Natural killer cell (primary cell): Measurements from ENCODE around the gene RAB3IP. TPM values are rescaled to one million over a fixed set of nuclear protein-coding genes. Genes with fewer than 3 reads are reported as not detected.

ENCODE experiments used
- ATAC-seq, 3 donors: fragments of 150-1000 bp in 2 of 3; fragments of 200-7000 bp in 1 of 3; cut with Tn5 transposase; 1 replicate in 1 of 3; 2 replicates in 2 of 3; pipeline ENCODE4 v1.10.0; 2021; ENCODE audit warnings: mild to moderate bottlenecking in 2 of 3, moderate library complexity in 2 of 3
- DNase-seq, 2 donors: peaks; one replicate each; pipeline versions ENCODE4 v3.0.0 to v3.0.0-alpha.2; 2013 to 2021; ENCODE audit warnings: mixed read lengths in 1 of 2
- H3K27ac ChIP-seq: one replicate; pipeline ENCODE4 v1.5.1; 2013; ENCODE audit warnings: mild to moderate bottlenecking, low read length
- H3K27me3 ChIP-seq: one replicate; pipeline ENCODE4 v1.6.1; 2013; ENCODE audit warnings: low read length; ENCODE audit not compliant: control insufficient read depth, insufficient read depth
- H3K36me3 ChIP-seq: one replicate; pipeline ENCODE4 v1.6.1; 2013; ENCODE audit warnings: low read length; ENCODE audit not compliant: control insufficient read depth, insufficient read depth
- H3K4me1 ChIP-seq: one replicate; pipeline ENCODE4 v1.6.1; 2013; ENCODE audit warnings: low read length; ENCODE audit not compliant: control insufficient read depth, insufficient read depth
- H3K4me3 ChIP-seq: one replicate; pipeline ENCODE4 v1.5.1; 2013; ENCODE audit warnings: low read length
- H3K9me3 ChIP-seq: one replicate; pipeline ENCODE4 v1.6.1; 2013; ENCODE audit warnings: low read length; ENCODE audit not compliant: control insufficient read depth, insufficient read depth
- H3K27ac Mint-ChIP-seq, 2 donors: one replicate each; pipeline ENCODE4 v1.8.0; 2022; ENCODE audit warnings: mild to moderate bottlenecking in 2 of 2, mixed read lengths in 2 of 2, moderate library complexity in 1 of 2
- H3K27me3 Mint-ChIP-seq, 2 donors: one replicate each; pipeline ENCODE4 v1.8.0; 2022; ENCODE audit warnings: low read depth in 2 of 2, mixed read lengths in 2 of 2
- H3K36me3 Mint-ChIP-seq: one replicate; pipeline ENCODE4 v1.8.0; 2022; ENCODE audit warnings: mixed read lengths
- H3K4me1 Mint-ChIP-seq, 2 donors: one replicate each; pipeline ENCODE4 v1.8.0; 2022; ENCODE audit warnings: mixed read lengths in 2 of 2
- H3K4me3 Mint-ChIP-seq: one replicate; pipeline ENCODE4 v1.8.0; 2022; ENCODE audit warnings: mild to moderate bottlenecking, moderate library complexity, mixed read lengths
- H3K9me3 Mint-ChIP-seq, 2 donors: one replicate each; pipeline ENCODE4 v1.8.0; 2022; ENCODE audit warnings: mixed read lengths in 2 of 2
- WGBS: methylation state at CpG from one replicate; pipeline ENCODE4 v1.1.7; 2013; ENCODE audit warnings: missing lambda C conversion rate; ENCODE audit not compliant: insufficient coverage; 5-methylcytosine and 5-hydroxymethylcytosine counted together
- intact Hi-C: fragments of 100-400 bp; cut with micrococcal nuclease; formaldehyde crosslinking; loops from one replicate; pipeline ENCODE4 v1.14.2; 2022
- total RNA-seq, 4 donors: library from RNA; stranded (reverse); fragments of 120-200 nt in 1 of 4; gene quantifications; one replicate each; pipeline versions ENCODE4 v1.2.3 to v1.2.4, GENCODE V29; 2013 to 2022
- TF ChIP-seq, protein P1 (sequence below): fragments of 200-600 bp; IDR thresholded peaks from one replicate; pipeline ENCODE4 v1.8.0; 2022; ENCODE audit warnings: antibody characterized with exemption

Gene RAB3IP
- total RNA-seq, 3 donors from 2014 or later (not counting 1 experiment from before 2014, with no cell fraction given): 6.7 to 8.7 (median 8.5) TPM

DNA sequence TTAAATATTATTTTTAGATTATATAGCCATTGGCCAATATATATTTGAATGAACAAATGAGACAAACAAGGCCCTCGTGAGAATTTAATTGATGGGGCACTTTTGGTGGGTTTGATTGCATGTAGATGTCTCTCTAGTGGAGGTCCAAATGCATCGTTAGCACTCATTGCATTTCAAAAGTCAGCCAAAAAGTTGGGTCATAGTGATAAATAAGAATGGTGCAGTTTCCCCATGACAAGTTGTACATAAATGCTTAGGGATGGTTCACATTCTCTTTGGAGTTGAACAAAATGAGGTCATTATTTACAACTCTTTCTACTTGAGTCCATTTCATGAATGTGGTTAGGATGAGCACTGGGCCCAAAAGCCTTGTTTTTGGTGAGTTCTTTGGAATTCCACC, 40.6 kb upstream of the RAB3IP start:
- H3K4me3 ChIP-seq: no peak overlapping the region
- TF ChIP-seq, protein P1, sequence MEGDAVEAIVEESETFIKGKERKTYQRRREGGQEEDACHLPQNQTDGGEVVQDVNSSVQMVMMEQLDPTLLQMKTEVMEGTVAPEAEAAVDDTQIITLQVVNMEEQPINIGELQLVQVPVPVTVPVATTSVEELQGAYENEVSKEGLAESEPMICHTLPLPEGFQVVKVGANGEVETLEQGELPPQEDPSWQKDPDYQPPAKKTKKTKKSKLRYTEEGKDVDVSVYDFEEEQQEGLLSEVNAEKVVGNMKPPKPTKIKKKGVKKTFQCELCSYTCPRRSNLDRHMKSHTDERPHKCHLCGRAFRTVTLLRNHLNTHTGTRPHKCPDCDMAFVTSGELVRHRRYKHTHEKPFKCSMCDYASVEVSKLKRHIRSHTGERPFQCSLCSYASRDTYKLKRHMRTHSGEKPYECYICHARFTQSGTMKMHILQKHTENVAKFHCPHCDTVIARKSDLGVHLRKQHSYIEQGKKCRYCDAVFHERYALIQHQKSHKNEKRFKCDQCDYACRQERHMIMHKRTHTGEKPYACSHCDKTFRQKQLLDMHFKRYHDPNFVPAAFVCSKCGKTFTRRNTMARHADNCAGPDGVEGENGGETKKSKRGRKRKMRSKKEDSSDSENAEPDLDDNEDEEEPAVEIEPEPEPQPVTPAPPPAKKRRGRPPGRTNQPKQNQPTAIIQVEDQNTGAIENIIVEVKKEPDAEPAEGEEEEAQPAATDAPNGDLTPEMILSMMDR: no peak
- H3K36me3 Mint-ChIP-seq: no peaks in the 10 kb centered on the region
- H3K4me3 Mint-ChIP-seq: no peak overlapping the region
- whole genome bisulfite sequencing: 94% methylated on average over 2 of the region's 2 CpGs
- H3K9me3 ChIP-seq: no peaks in the 10 kb centered on the region
- no peak overlapping the region for H3K27ac Mint-ChIP-seq
- H3K27me3 Mint-ChIP-seq: peaks cover 3 to 19% of the 10 kb centered on the region in 2 donors
- no peak for DNase-seq
- no peaks in the 10 kb centered on the region for H3K4me1 ChIP-seq
- no peaks in the 10 kb centered on the region for H3K36me3 ChIP-seq
- intact Hi-C loops: no loop called here
- no peaks in the 10 kb centered on the region for H3K27me3 ChIP-seq
- ATAC-seq: no peak
- H3K9me3 Mint-ChIP-seq: no peaks in the 10 kb centered on the region
- H3K27ac ChIP-seq: no peak overlapping the region
- no peaks in the 10 kb centered on the region for H3K4me1 Mint-ChIP-seq

DNA sequence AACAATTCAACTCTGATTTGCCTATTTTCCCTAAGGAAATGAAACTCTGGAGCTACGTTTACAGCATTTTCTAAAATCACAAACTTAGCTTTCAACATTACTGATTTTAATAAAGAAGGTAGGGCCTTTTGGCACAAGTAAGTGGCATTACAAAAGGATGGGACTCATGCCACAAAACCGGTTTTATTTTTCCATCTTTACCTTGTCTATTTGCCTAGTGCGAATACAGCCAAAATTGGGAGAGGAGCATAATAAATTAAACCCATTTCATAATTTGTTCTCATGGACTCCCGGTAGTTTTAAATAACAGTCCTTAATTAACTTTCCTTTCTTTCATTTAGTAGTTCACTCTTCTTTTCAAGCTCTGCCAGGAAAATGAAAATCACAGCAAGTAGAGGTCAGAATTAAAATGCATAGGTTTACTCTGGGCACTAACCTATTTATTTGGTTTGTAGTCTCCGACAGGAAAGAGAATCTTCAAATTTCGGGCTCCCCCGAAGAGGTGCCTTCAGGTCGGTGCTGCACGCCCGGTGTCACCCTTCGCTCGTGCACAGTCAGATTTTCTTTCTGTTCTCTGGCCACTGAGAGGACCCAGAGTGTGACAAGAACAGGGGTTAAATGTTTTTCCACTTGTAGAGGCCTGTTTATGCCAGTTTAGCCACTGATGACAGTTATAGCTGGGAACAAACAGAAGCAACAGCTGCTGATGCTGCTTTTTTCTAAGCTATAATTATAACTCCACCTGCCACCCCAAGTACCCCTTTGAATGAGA, 39.7 kb upstream of the RAB3IP start, which contains the start of gene BEST3:
TSS of gene BEST3 (minus strand) at position 535 of the 772 bp plus-strand sequence. CDS start 1,505 bp downstream, outside the sequence.
- H3K27me3 Mint-ChIP-seq: peaks cover 3 to 19% of the 10 kb centered on the region in 2 donors
- Histone ChIP-seq H3K27ac (no peak within 1 kb of the TSS), H3K4me1 (no peaks in the 10 kb centered on the region), H3K36me3 (no peaks in the 10 kb centered on the region), H3K9me3 (no peaks in the 10 kb centered on the region), H3K4me3 (no peak within 1 kb of the TSS), H3K27me3 (no peaks in the 10 kb centered on the region)
- H3K36me3 Mint-ChIP-seq: no peaks in the 10 kb centered on the region
- no peak within 1 kb of the TSS for H3K27ac Mint-ChIP-seq
- TF ChIP-seq, protein P1: no peak
- WGBS: 91% methylated on average over 11 of the region's 12 CpGs
- no peaks in the 10 kb centered on the region for H3K4me1 Mint-ChIP-seq
- H3K9me3 Mint-ChIP-seq: no peaks in the 10 kb centered on the region
- ATAC-seq: no peak
- no peak within 1 kb of the TSS for H3K4me3 Mint-ChIP-seq
- intact Hi-C loops: no loop called here
- DNase-seq: no peak

DNA sequence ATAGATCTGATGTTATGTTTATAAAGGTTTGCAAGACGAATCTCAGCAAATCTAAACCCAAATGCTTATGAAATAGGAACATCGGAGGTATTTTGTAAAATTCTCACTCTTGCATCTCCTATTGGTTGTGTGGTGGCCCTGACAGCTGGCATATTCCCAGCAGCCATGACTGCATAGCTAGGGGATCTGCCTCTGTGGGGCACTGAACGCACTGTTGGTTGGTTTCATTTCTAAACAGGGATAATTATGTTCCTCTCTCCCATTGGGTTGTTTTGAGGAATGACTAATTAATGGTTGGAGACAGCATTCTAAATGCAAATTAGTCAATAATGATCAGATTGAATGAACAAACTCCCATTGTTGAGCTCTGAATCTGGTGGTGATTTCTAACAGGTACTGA, 36.8 kb upstream of the RAB3IP start:
- intact Hi-C loops: no loop called here
- DNase-seq (no peak), ATAC-seq (no peak)
- 86% methylated on average over 1 of the region's 3 CpGs for WGBS
- H3K4me3 Mint-ChIP-seq: no peak overlapping the region
- Histone ChIP-seq H3K4me1 (no peaks in the 10 kb centered on the region), H3K9me3 (no peaks in the 10 kb centered on the region), H3K36me3 (no peaks in the 10 kb centered on the region), H3K27ac (no peak overlapping the region), H3K27me3 (no peaks in the 10 kb centered on the region), H3K4me3 (no peak overlapping the region)
- H3K27ac Mint-ChIP-seq: no peak overlapping the region
- TF ChIP-seq, protein P1: no peak
- no peaks in the 10 kb centered on the region for H3K9me3 Mint-ChIP-seq
- H3K27me3 Mint-ChIP-seq: peaks cover 9 to 16% of the 10 kb centered on the region in 2 donors
- H3K36me3 Mint-ChIP-seq: no peaks in the 10 kb centered on the region
- no peaks in the 10 kb centered on the region for H3K4me1 Mint-ChIP-seq
